Hepatocyte (in vitro differentiated cells): ENCODE data around the gene PLCB4.

ENCODE experiments used
- EZH2phosphoT487 ChIP-seq: fragments of 200-600 bp; sonication (generic); IDR thresholded peaks from one replicate; pipeline ENCODE4 v1.6.1; 2018; ENCODE audit warnings: antibody characterized with exemption, mild to moderate bottlenecking, low read depth, moderate library complexity; ENCODE audit not compliant: unreplicated experiment, severe bottlenecking
- TF ChIP-seq, protein P1 (sequence below): fragments of 200-600 bp; sonication (generic); IDR thresholded peaks from 2 replicates; pipeline ENCODE4 v1.5.1; 2016; ENCODE audit warnings: antibody characterized with exemption, mild to moderate bottlenecking; ENCODE audit not compliant: poor library complexity

DNA sequence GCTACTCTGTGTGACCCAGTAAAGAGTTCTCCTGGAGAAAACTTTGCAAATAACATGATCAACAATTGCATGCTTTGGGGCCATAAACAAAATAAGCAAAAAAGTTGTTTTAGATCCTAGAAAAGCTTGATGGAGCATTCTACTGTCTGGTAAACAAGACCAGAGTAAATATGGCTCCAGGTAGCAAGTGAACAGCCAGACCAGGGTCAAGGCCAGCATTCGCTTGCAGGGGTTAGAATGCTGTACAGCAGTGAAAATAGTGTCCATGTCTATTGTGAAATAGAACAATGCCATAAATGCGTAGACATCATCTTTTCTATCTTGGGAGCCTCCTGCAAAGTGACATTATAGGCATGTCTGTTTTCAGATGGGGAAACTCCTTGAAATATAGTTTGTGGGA lies 216.7 kb downstream of the PLCB4 start:
- TF ChIP-seq, protein P1, sequence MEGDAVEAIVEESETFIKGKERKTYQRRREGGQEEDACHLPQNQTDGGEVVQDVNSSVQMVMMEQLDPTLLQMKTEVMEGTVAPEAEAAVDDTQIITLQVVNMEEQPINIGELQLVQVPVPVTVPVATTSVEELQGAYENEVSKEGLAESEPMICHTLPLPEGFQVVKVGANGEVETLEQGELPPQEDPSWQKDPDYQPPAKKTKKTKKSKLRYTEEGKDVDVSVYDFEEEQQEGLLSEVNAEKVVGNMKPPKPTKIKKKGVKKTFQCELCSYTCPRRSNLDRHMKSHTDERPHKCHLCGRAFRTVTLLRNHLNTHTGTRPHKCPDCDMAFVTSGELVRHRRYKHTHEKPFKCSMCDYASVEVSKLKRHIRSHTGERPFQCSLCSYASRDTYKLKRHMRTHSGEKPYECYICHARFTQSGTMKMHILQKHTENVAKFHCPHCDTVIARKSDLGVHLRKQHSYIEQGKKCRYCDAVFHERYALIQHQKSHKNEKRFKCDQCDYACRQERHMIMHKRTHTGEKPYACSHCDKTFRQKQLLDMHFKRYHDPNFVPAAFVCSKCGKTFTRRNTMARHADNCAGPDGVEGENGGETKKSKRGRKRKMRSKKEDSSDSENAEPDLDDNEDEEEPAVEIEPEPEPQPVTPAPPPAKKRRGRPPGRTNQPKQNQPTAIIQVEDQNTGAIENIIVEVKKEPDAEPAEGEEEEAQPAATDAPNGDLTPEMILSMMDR: no peak
- TF ChIP-seq EZH2phosphoT487: no peak
